WTC11 (cell line): ENCODE results near the gene SPATA46. TPM values are rescaled to one million over a fixed set of nuclear protein-coding genes. Genes with fewer than 3 reads are reported as not detected.

Source experiments
- ATAC-seq: fragments of 200-7000 bp; cut with Tn5 transposase; 2 replicates; pipeline ENCODE4 v1.10.0; 2021; ENCODE audit warnings: mild to moderate bottlenecking, moderate library complexity
- CTCF ChIA-PET: fragments of 300-600 bp; sonication (Branson Sonifier 250); formaldehyde crosslinking; loops from one replicate; lab custom pipeline; 2021; ENCODE audit warnings: antibody characterized with exemption; lab: Charles Lee
- POLR2A ChIA-PET: fragments of 350-600 bp; sonication (Branson Sonifier 250); formaldehyde crosslinking; loops from one replicate; lab custom pipeline; 2021; ENCODE audit warnings: antibody characterized with exemption; lab: Charles Lee
- DNase-seq: peaks from one replicate; pipeline ENCODE4 v3.0.0; 2021; ENCODE audit warnings: low spot score
- H3K27ac Mint-ChIP-seq: 2 replicates; pipeline ENCODE4 v1.8.0; 2021; ENCODE audit warnings: mixed read lengths
- H3K27me3 Mint-ChIP-seq: 2 replicates; pipeline ENCODE4 v1.8.0; 2021; ENCODE audit warnings: low read depth, mild to moderate bottlenecking, moderate library complexity, mixed read lengths
- H3K36me3 Mint-ChIP-seq: 2 replicates; pipeline ENCODE4 v1.8.0; 2021; ENCODE audit warnings: mixed read lengths
- H3K4me1 Mint-ChIP-seq: 2 replicates; pipeline ENCODE4 v1.8.0; 2022; ENCODE audit warnings: mixed read lengths
- H3K4me3 Mint-ChIP-seq: 2 replicates; pipeline ENCODE4 v1.8.0; 2021; ENCODE audit warnings: mild to moderate bottlenecking, moderate library complexity, mixed read lengths
- H3K9me3 Mint-ChIP-seq: 2 replicates; pipeline ENCODE4 v1.8.0; 2021; ENCODE audit warnings: mixed read lengths
- AFF4 ChIP-seq: sonication (generic); formaldehyde crosslinking; IDR thresholded peaks from 2 replicates; pipeline ENCODE4 v1.8.1; 2023; ENCODE audit warnings: mild to moderate bottlenecking, missing genetic modification reagents, borderline replicate concordance
- GABPB1 ChIP-seq: sonication (generic); formaldehyde crosslinking; IDR thresholded peaks from 2 replicates; pipeline ENCODE4 v1.8.1; 2023; ENCODE audit warnings: mild to moderate bottlenecking, missing genetic modification reagents
- KAT7 ChIP-seq: sonication (generic); formaldehyde crosslinking; IDR thresholded peaks from 2 replicates; pipeline ENCODE4 v1.8.1; 2023; ENCODE audit warnings: missing genetic modification reagents, mild to moderate bottlenecking, borderline replicate concordance
- RELA ChIP-seq: sonication (generic); formaldehyde crosslinking; IDR thresholded peaks from 2 replicates; pipeline ENCODE4 v1.8.1; 2022; ENCODE audit warnings: missing genetic modification reagents, mild to moderate bottlenecking, borderline replicate concordance
- TEAD1 ChIP-seq: sonication (generic); formaldehyde crosslinking; IDR thresholded peaks from 2 replicates; pipeline ENCODE4 v1.8.0; 2022; ENCODE audit warnings: mild to moderate bottlenecking, missing genetic modification reagents
- TEAD4 ChIP-seq: sonication (generic); formaldehyde crosslinking; IDR thresholded peaks from 2 replicates; pipeline ENCODE4 v1.8.0; 2022; ENCODE audit warnings: mild to moderate bottlenecking, missing genetic modification reagents
- ZNF317 ChIP-seq: sonication (generic); formaldehyde crosslinking; IDR thresholded peaks from 2 replicates; pipeline ENCODE4 v1.8.1; 2023; ENCODE audit warnings: low read depth, mild to moderate bottlenecking, moderate library complexity, missing genetic modification reagents, borderline replicate concordance
- ZNF423 ChIP-seq: fragments of 250-450 bp; sonication (Bioruptor Pico); IDR thresholded peaks from 2 replicates; pipeline ENCODE4 v2.1.2; 2022; ENCODE audit warnings: mild to moderate bottlenecking, moderate library complexity
- ZNF671 ChIP-seq: fragments of 250-450 bp; sonication (Bioruptor Pico); IDR thresholded peaks from 2 replicates; pipeline ENCODE4 v1.8.0; 2021; ENCODE audit warnings: mild to moderate bottlenecking
- ZSCAN18 ChIP-seq: fragments of 250-450 bp; sonication (Bioruptor Pico); IDR thresholded peaks from 2 replicates; pipeline ENCODE4 v2.1.2; 2022; ENCODE audit warnings: mild to moderate bottlenecking, moderate library complexity
- total RNA-seq: library from RNA; stranded (reverse); gene quantifications from 3 replicates; pipeline ENCODE4 v1.2.3, GENCODE V29; 2021
- TF ChIP-seq, protein P1 (sequence below): fragments of 250-450 bp; sonication (Bioruptor Pico); IDR thresholded peaks from 2 replicates; pipeline ENCODE4 v1.9.0; 2021; ENCODE audit warnings: mild to moderate bottlenecking
- TF ChIP-seq, protein P2 (sequence below): sonication (generic); formaldehyde crosslinking; IDR thresholded peaks from 2 replicates; pipeline ENCODE4 v1.8.1; 2022; ENCODE audit warnings: missing genetic modification reagents, borderline replicate concordance

SPATA46 gene
- total RNA-seq, 1 experiment from 2014 or later, result not detected

DNA sequence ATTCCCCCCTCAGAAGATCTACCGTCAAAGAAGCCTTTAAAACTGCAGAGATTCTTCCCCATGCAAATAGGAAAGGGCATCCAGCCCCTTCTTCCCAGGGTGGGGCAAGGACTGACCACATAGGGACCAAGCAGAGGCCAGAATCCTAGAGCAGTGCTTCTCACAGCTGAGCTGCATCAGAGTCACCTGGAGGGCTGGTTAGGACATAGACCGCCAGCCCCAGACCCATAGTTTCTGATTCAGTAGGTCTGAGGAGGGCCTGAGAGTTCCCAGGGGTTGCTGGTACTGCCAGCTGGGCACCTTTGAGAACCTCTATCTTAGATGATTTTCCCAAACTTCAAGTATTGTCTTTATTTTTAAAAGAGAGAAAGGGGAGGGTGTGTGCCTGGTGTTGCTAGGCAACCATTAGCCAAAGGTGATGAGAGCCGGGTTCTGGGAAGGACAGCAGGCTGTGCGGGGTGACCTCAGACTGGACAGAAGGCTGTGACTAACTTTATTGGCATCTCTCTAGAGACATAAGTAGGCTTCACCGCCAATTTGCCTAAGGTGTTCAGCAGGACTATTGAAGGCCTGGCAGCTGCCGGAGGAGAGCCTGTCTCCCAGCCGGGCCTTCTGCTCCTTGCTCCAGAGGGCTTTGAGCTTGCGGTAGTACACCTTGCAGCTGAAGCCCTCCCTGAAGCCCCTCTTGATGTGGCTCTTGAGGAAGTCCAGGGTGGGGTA lies 3.0 kb downstream of the SPATA46 start (continued):
- TF ChIP-seq, protein P1, sequence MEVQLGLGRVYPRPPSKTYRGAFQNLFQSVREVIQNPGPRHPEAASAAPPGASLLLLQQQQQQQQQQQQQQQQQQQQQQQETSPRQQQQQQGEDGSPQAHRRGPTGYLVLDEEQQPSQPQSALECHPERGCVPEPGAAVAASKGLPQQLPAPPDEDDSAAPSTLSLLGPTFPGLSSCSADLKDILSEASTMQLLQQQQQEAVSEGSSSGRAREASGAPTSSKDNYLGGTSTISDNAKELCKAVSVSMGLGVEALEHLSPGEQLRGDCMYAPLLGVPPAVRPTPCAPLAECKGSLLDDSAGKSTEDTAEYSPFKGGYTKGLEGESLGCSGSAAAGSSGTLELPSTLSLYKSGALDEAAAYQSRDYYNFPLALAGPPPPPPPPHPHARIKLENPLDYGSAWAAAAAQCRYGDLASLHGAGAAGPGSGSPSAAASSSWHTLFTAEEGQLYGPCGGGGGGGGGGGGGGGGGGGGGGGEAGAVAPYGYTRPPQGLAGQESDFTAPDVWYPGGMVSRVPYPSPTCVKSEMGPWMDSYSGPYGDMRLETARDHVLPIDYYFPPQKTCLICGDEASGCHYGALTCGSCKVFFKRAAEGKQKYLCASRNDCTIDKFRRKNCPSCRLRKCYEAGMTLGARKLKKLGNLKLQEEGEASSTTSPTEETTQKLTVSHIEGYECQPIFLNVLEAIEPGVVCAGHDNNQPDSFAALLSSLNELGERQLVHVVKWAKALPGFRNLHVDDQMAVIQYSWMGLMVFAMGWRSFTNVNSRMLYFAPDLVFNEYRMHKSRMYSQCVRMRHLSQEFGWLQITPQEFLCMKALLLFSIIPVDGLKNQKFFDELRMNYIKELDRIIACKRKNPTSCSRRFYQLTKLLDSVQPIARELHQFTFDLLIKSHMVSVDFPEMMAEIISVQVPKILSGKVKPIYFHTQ (CRISPR knock-in tag), result no peak

- TF ChIP-seq ZNF671 (CRISPR knock-in tag) (no peak), KAT7 (CRISPR knock-in tag) (no peak), AFF4 (CRISPR knock-in tag) (no peak), ZSCAN18 (CRISPR knock-in tag) (no peak), ZNF317 (CRISPR knock-in tag) (no peak)
- TF ChIP-seq, all 79 proteins: peak for 0
- H3K4me1 Mint-ChIP-seq, result no peaks in the 10 kb centered on the region
- no peak overlapping the region for H3K4me3 Mint-ChIP-seq
- POLR2A ChIA-PET, result no interaction called here
- no peaks in the 10 kb centered on the region for H3K27me3 Mint-ChIP-seq
- H3K27ac Mint-ChIP-seq, result no peak overlapping the region
- no peaks in the 10 kb centered on the region for H3K36me3 Mint-ChIP-seq
- CTCF ChIA-PET, result interaction anchor here (1.3 kb wide), 1 partner anchor 26 kb away, joined by 3 read pairs; no protein-coding TSS in a partner anchor
- no peaks in the 10 kb centered on the region for H3K9me3 Mint-ChIP-seq
- ATAC-seq, result no peak
- no peak for DNase-seq
Observed at GRCh38 chr1:162373072-162373427, 3.6 kb downstream of the SPATA46 start.

DNA sequence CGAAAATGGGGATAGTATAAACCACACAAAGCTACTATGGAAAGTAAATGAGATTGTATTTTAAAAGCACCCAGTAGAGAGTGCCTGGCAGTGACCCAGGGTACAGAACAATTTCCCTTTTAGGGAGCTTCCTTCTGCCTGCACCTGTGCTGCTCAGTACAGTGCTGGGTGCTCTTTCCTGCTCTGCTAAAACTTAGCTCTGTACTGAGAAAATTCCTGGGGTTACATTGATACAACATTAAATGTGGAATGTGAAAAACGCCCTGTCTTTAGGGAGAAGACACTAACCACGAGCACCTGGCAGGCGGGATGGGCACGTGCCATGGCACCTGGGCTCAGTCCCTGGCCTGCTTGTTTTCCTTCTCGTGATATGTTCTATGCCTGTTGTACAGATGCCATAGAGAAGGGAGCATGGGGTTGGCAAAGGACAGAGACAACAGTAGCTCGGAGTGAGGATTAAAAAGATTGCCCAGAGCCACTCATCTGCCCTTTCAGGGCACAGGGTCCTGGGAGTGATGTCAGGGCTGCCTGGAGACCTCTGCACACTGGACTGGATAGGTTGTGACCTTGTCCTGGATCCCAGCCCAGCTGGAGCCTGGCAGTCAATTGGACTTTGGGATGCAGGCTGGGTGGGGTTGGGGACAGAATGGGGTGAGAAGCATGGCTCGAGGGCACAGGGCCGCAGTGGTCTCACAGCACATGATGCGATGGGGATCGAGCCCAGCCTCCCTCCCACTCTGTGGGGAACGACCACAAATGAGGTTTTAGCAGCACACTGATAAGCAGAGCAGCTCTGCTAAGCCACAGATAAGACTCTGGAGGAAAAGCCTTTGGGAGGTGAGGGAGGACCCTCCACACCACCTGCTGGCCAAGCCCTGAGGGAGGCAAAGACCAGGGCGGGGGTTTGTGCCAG lies 4.2 kb downstream of the SPATA46 start:
- H3K27me3 Mint-ChIP-seq, result no peaks in the 10 kb centered on the region
- ChIA-PET POLR2A (no interaction called here), CTCF (interaction anchor here (1.3 to 2.2 kb wide), 2 partner anchors 15 to 26 kb away, joined by 3 to 9 read pairs; no protein-coding TSS in a partner anchor)
- no peaks in the 10 kb centered on the region for H3K4me1 Mint-ChIP-seq
- DNase-seq (no peak), ATAC-seq (no peak)
- H3K36me3 Mint-ChIP-seq, result no peaks in the 10 kb centered on the region
- no peak overlapping the region for H3K4me3 Mint-ChIP-seq
- no peaks in the 10 kb centered on the region for H3K9me3 Mint-ChIP-seq
- H3K27ac Mint-ChIP-seq, result peak overlapping the region; percentile 37
- TF ChIP-seq ZNF423 (CRISPR knock-in tag), result no peak
- TF ChIP-seq, protein P1 (CRISPR knock-in tag), result no peak
- TF ChIP-seq RELA, result no peak
- no peak for TF ChIP-seq GABPB1 (CRISPR knock-in tag)
- TF ChIP-seq, protein P2, sequence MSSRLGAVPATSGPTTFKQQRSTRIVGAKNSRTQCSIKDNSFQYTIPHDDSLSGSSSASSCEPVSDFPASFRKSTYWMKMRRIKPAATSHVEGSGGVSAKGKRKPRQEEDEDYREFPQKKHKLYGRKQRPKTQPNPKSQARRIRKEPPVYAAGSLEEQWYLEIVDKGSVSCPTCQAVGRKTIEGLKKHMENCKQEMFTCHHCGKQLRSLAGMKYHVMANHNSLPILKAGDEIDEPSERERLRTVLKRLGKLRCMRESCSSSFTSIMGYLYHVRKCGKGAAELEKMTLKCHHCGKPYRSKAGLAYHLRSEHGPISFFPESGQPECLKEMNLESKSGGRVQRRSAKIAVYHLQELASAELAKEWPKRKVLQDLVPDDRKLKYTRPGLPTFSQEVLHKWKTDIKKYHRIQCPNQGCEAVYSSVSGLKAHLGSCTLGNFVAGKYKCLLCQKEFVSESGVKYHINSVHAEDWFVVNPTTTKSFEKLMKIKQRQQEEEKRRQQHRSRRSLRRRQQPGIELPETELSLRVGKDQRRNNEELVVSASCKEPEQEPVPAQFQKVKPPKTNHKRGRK (CRISPR knock-in tag), result no peak
- TF ChIP-seq TEAD4 (CRISPR knock-in tag), result no peak
- TF ChIP-seq TEAD1 (CRISPR knock-in tag), result no peak
- no peak for TF ChIP-seq AFF4 (CRISPR knock-in tag)
